IPS-18c (cell line): ENCODE measurements around the gene PRSS33.

ENCODE experiments used
- H3K4me3 ChIP-seq: 2 replicates; pipeline ENCODE4 v1.7.0; 2013; ENCODE audit warnings: low read depth, mild to moderate bottlenecking, low read length, moderate library complexity; ENCODE audit not compliant: insufficient read depth
- H3K9me3 ChIP-seq: one replicate; pipeline ENCODE4 v1.6.1; 2013; ENCODE audit warnings: mild to moderate bottlenecking, low read length, moderate library complexity; ENCODE audit not compliant: control insufficient read depth, insufficient read depth

Gene PRSS33

GRCh38 chr16:2787406-2787805 lies at the start of gene PRSS33:
Gene PRSS33, minus strand, starts transcription at chr16:2787560. Its CDS starts 1,013 bp downstream, at chr16:2786547.
- Histone ChIP-seq H3K9me3 (peaks cover 3% of the 10 kb centered on the region), H3K4me3 (no peak within 1 kb of the TSS)

- no peak overlapping the region for H3K4me3 ChIP-seq
- H3K9me3 ChIP-seq, result no peaks in the 10 kb centered on the region
Observed at GRCh38 chr16:2836646-2837508, 49.5 kb upstream of the PRSS33 start.

DNA sequence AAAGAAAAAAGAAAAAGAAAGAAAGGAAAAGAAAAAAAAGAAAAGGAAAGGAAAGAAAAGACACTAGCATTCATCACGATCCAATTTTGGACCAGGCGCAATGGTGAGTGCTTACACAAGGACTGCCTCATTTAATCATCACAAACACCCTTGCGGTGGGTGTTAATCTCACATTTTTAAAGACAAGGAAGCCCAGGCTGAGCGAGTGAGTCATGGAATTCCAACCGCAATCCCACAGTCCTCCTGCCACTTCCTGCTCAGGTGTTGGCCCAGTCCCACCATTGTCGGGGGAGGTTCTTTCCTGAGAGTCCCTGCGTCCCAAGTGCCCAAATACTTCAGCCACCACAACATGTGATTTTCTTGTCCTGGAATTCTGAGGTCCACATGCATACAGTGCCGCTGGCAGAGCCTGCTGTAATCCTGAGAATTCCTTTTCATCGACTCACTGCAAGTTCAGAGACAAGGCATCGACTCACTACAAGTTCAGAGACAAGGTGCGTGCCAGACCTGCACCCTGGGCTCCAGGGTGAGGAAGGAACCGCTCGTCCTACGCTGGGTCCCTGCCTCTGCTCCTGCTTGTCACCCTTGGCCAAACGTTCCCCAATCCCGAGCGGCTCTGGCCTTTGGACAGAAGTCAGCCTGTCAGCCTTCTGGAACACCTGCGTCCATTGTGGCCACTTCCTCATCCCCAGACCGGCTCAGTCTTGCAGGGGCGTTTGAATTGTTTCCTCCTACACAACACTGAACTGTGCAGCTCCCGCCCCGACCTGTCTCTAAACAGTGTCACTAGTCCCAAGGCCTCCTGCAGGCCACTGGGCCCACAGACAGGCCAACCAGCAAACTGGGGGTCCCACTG lies 48.5 kb upstream of the PRSS33 start:
- Histone ChIP-seq H3K9me3 (no peaks in the 10 kb centered on the region), H3K4me3 (no peak overlapping the region; the same call in 1 of the 2 replicates)

- Histone ChIP-seq H3K9me3 (no peaks in the 10 kb centered on the region), H3K4me3 (no peak overlapping the region)
Observed at GRCh38 chr16:2834968-2835367, 47.6 kb upstream of the PRSS33 start.

- H3K4me3 ChIP-seq, result no peak overlapping the region
- no peaks in the 10 kb centered on the region for H3K9me3 ChIP-seq
Observed at GRCh38 chr16:2833776-2834175, 46.4 kb upstream of the PRSS33 start.

GRCh38 chr16:2831203-2831602 lies 43.8 kb upstream of the PRSS33 start:
- H3K9me3 ChIP-seq, result no peaks in the 10 kb centered on the region

DNA sequence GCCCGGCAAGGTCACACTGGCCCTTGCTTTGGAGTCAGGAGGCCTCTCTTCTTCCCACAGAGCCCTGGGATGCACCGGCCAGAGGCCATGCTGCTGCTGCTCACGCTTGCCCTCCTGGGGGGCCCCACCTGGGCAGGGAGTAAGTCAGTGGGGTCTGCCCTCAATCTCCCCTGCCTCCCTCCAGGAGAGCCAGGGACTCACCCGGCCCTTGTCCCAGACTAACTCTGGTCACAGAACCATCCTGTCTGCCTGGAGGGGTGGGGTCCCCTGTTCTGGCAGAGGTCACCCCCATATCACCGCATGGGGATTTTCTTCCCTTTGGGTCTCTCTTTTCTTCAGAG lies 43.0 kb upstream of the PRSS33 start:
- Histone ChIP-seq H3K9me3 (no peaks in the 10 kb centered on the region), H3K4me3 (no peak overlapping the region)

More at GRCh38 chr16:2831203-2831602, 43.8 kb upstream of the PRSS33 start:
- no peak overlapping the region for H3K4me3 ChIP-seq

DNA sequence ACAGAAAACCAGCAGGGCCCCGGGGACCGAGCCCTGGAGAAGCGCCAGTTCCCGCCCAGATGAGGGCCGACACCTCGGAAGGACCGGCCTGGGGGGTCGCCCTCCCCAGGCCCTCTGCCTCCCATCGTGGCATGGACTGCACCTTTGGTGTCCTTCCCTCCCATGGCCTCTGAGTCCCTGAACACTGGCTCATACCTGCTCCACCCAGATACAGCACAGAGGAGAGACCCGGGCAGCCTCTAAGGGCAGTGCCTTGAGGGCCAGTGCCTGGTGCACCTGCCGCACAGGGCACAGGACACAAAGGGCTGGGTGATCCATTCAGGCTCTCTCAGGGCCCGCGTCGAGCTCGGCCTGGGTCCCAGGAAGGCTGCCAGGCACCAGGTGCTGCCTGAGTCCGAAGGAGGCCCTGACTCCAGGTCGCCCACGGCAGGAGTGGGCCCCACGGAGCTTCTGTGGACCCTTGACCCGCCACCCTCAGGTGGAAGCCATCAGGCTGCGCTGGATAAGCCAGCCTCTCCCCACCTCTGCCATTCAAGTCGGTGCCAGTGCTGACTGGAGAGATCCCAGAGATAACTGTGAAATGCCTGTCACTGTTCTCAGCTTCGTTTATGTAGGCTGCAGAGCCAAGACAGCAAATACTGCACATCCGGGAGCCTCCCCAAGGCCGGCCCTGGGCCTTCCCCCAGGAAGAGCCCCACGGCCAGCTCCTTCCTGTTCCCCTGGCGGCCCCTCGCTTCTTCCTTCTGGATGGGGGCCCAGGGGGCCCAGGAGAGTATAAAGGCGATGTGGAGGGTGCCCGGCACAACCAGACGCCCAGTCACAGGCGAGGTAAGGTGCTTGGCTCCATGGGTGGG lies 42.4 kb upstream of the PRSS33 start, which contains the start of gene ZG16B:
ZG16B (plus strand) TSS at position 803 of the 854 bp plus-strand sequence. CDS start 139 bp downstream, outside the sequence.
- H3K4me3 ChIP-seq, result no peak within 1 kb of the TSS
- H3K9me3 ChIP-seq, result no peaks in the 10 kb centered on the region

DNA sequence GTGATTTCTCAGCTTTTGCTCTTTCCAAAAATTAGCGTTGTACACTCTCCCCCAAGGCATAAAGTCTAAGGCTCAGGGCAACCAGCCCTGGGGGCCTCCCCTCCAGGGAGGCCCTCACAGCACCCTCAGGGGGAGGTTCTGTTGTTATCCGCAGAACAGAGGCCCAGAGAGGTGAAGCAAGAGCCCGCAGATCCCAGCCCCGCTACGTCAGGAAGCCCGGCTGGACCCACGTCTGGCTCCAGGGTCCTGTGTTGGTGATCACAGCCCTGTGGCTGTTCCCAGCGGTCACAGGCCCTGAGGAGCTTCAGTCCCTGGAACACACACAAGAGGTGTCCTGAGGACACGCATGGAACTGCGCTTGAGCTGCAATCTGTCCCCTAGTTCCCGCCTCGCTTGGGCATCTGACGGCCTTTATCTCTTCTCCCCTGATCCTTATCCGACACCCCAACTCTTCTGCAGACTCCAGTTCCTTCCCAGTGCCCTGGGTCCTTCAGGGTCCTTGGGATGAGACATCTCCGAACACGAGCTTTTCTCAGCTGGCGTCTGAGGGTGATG lies 41.6 kb upstream of the PRSS33 start:
- Histone ChIP-seq H3K9me3 (no peaks in the 10 kb centered on the region), H3K4me3 (no peak overlapping the region)

GRCh38 chr16:2828521-2828840 lies 41.1 kb upstream of the PRSS33 start:
- Histone ChIP-seq H3K4me3 (no peak overlapping the region), H3K9me3 (no peaks in the 10 kb centered on the region)

- Histone ChIP-seq H3K9me3 (no peaks in the 10 kb centered on the region), H3K4me3 (no peak overlapping the region)
Observed at GRCh38 chr16:2827831-2828520, 40.6 kb upstream of the PRSS33 start.

- no peak overlapping the region for H3K4me3 ChIP-seq
- no peaks in the 10 kb centered on the region for H3K9me3 ChIP-seq
Observed at GRCh38 chr16:2827374-2827791, 40.0 kb upstream of the PRSS33 start.

- no peaks in the 10 kb centered on the region for H3K9me3 ChIP-seq
- no peak overlapping the region for H3K4me3 ChIP-seq
Observed at GRCh38 chr16:2826591-2827373, 39.4 kb upstream of the PRSS33 start.

DNA sequence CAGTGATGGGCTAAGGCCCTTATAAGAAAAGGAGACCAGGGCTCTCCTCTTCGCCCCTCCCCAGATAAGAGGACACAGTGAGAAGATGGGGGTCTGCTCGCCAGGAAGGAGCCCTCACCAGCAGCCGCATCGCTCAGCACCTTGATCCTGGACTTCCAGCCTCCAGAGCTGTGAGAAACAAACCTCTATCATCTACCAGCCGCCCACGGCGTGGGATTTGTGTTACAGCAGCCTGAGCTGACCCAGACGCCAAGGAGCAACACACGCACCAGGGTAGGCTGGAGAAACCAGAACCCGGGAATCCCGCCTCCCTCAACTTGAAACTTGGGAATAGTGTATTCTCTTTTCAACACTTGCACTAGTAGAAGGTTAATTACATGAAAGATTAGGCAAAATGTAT lies 38.5 kb upstream of the PRSS33 start:
- no peaks in the 10 kb centered on the region for H3K9me3 ChIP-seq
- no peak overlapping the region for H3K4me3 ChIP-seq

DNA sequence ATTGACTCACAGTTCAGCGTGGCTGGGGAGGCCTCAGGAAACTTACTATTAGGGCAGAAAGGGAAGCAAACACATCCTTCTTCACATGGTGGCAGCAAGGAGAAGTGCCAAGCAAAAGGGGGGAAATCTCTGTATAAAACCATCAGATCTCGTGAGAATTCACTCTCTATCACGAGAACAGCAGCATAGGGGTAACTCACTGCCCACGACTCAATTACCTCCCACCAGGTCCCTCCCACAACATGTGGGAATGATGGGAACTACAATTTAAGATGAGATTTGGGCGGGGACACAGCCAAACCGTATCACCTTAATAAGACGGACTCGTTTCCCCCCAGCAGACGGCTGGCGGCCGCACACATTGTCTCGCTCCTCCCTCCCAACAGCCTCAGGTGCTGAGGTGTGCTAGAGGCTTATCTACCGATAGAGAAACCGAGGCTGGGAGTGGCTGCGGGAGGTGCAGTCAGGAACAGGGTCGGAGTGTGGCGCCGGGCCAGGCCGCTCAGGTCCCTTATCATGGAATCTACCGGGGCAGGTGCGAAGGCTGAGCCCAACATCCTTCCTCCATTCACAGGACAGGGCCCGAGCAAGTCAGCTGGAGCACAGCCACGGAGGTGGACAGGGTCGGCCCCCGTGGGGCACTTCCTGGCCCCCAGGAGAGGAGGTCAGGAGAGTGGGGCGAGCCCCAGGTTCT lies 37.8 kb upstream of the PRSS33 start:
- Histone ChIP-seq H3K9me3 (no peaks in the 10 kb centered on the region), H3K4me3 (no peak overlapping the region)
